ENCODE results near the gene TRIM37. TPM values are rescaled to one million over a fixed set of nuclear protein-coding genes. Genes with fewer than 3 reads are reported as not detected.

The TRIM37 gene
- total and polyA plus RNA-seq, 2 donors (not counting 1 experiment from before 2014, with no cell fraction given), result 5.1 to 28.3 TPM

DNA sequence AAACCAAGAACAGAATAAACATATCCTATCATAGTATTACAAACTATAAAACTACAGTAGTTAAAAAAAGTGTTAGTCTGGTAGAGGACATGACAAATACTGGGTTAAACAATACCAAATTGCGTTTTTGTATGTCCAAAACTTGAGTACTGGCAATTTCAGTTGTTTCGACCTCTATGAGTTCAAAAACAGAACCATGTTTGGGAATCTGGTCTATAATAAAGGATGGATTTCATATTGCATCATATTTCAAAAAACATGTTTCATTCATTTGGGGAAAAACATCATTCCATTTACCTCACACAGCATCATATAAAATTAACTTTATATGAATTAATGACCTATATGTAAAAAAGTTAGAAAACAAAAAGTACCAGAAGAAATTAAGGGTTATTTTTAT, 81.8 kb downstream of the TRIM37 start:
- Mint-ChIP-seq H3K4me3 (no peak overlapping the region), H3K27me3 (no peaks in the 10 kb centered on the region), H3K9me3 (ENCODE audit: insufficient read depth) (no peaks in the 10 kb centered on the region), H3K27ac (no peak overlapping the region), H3K4me1 (peaks cover 4% of the 10 kb centered on the region)
- no peak overlapping the region for H3K4me3 ChIP-seq (ENCODE audit: control extremely low read depth in 1 of 5, extremely low read depth in 1 of 5, insufficient read depth in 1 of 5, low read depth in 2 of 5, low read length in 4 of 5)
- intact Hi-C loops (cut with micrococcal nuclease), result no loop called here
- CTCF ChIA-PET, result no interaction called here
- no peaks in the 10 kb centered on the region for H3K27me3 ChIP-seq (replicated peaks in 1 of 4; ENCODE audit: control extremely low read depth in 1 of 4, control insufficient read depth in 3 of 4, insufficient read depth in 4 of 4, low read length in 3 of 4)
- no peak overlapping the region for H3K4me2 ChIP-seq (replicated peaks; ENCODE audit: low read depth, low read length, poor library complexity, severe bottlenecking)
- H3K27ac ChIP-seq (ENCODE audit: low read length in 2 of 2), result no peak overlapping the region
- TF ChIP-seq, protein P1, sequence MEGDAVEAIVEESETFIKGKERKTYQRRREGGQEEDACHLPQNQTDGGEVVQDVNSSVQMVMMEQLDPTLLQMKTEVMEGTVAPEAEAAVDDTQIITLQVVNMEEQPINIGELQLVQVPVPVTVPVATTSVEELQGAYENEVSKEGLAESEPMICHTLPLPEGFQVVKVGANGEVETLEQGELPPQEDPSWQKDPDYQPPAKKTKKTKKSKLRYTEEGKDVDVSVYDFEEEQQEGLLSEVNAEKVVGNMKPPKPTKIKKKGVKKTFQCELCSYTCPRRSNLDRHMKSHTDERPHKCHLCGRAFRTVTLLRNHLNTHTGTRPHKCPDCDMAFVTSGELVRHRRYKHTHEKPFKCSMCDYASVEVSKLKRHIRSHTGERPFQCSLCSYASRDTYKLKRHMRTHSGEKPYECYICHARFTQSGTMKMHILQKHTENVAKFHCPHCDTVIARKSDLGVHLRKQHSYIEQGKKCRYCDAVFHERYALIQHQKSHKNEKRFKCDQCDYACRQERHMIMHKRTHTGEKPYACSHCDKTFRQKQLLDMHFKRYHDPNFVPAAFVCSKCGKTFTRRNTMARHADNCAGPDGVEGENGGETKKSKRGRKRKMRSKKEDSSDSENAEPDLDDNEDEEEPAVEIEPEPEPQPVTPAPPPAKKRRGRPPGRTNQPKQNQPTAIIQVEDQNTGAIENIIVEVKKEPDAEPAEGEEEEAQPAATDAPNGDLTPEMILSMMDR (IDR thresholded peaks at IDR 0.05), result no peak
- TF ChIP-seq EZH2 (IDR thresholded peaks at IDR 0.05; ENCODE audit: borderline replicate concordance, insufficient read depth, low read depth, low read length, poor library complexity, severe bottlenecking), result no peak
- H3K9ac ChIP-seq (ENCODE audit: low read length), result no peak overlapping the region
- no CpG with 5 or more reads among the region's 2 CpGs for WGBS (ENCODE audit: insufficient coverage)
- DNase-seq (no peak), ATAC-seq (ENCODE audit: low read depth) (no peak)
- no peaks in the 10 kb centered on the region for H4K20me1 ChIP-seq (ENCODE audit: control insufficient read depth, insufficient read depth, low read length, poor library complexity, severe bottlenecking)
- H2AFZ ChIP-seq (ENCODE audit: insufficient read depth, low read depth, low read length, poor library complexity, severe bottlenecking), result no peak overlapping the region
- POLR2A ChIA-PET, result no interaction called here
- H3K79me2 ChIP-seq (ENCODE audit: control insufficient read depth, insufficient read depth, low read length), result no peaks in the 10 kb centered on the region
- no peaks in the 10 kb centered on the region for H3K4me1 ChIP-seq (ENCODE audit: control insufficient read depth in 2 of 2, insufficient read depth in 2 of 2, low read length in 2 of 2)
- H3K36me3 ChIP-seq (replicated peaks in 1 of 2; ENCODE audit: control extremely low read depth in 1 of 2, control insufficient read depth in 1 of 2, extremely low read depth in 1 of 2, insufficient read depth in 2 of 2, low read length in 1 of 2), result peaks cover 1 to 16% of the 10 kb centered on the region in 2 experiments
- H3K9me3 ChIP-seq (ENCODE audit: control extremely low read depth in 1 of 3, control insufficient read depth in 2 of 3, insufficient read depth in 1 of 3, low read length in 2 of 3), result peaks cover 0 to 4% (median 0%) of the 10 kb centered on the region in 3 donors

DNA sequence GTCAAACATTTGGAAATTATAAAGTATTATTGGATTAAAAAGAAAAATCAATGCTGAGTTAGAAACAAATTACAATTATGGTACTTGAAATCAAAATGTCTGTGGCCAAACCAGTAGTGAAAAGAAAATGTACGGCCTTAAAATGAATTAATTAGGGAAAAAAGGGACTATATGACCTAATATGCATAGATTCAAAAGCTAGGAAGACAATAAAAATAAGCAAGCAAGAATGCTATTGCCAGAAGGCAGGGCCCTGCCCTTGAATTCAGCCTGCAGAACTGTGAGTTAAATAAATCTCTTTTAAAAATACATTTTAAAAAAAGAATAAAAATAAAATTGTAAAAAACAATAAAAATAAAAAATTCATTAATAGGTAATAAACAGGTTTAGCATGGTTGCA, 88.7 kb downstream of the TRIM37 start:
- no peak overlapping the region for H3K4me3 Mint-ChIP-seq
- no peaks in the 10 kb centered on the region for H3K4me1 Mint-ChIP-seq
- H3K27ac ChIP-seq (ENCODE audit: low read length in 2 of 2), result no peak overlapping the region
- H3K79me2 ChIP-seq (ENCODE audit: control insufficient read depth, insufficient read depth, low read length), result no peaks in the 10 kb centered on the region
- no peak for DNase-seq
- no peak for ATAC-seq (ENCODE audit: low read depth)
- peaks cover 0 to 12% of the 10 kb centered on the region in 2 experiments for H3K36me3 ChIP-seq (replicated peaks in 1 of 2; ENCODE audit: control extremely low read depth in 1 of 2, control insufficient read depth in 1 of 2, extremely low read depth in 1 of 2, insufficient read depth in 2 of 2, low read length in 1 of 2)
- intact Hi-C loops (cut with micrococcal nuclease), result no loop called here
- H3K4me2 ChIP-seq (replicated peaks; ENCODE audit: low read depth, low read length, poor library complexity, severe bottlenecking), result no peak overlapping the region
- no peak overlapping the region for H2AFZ ChIP-seq (ENCODE audit: insufficient read depth, low read depth, low read length, poor library complexity, severe bottlenecking)
- H3K27me3 Mint-ChIP-seq, result no peaks in the 10 kb centered on the region
- no CpG with 5 or more reads among the region's 1 CpG for WGBS (ENCODE audit: insufficient coverage)
- ChIA-PET CTCF (no interaction called here), POLR2A (interaction anchor here (0.6 kb wide), 1 partner anchor 28 kb away, joined by 8 read pairs; no protein-coding TSS in a partner anchor)
- no peaks in the 10 kb centered on the region for H3K4me1 ChIP-seq (ENCODE audit: control insufficient read depth in 2 of 2, insufficient read depth in 2 of 2, low read length in 2 of 2)
- TF ChIP-seq, protein P1 (IDR thresholded peaks at IDR 0.05), result no peak
- TF ChIP-seq EZH2 (IDR thresholded peaks at IDR 0.05; ENCODE audit: borderline replicate concordance, insufficient read depth, low read depth, low read length, poor library complexity, severe bottlenecking), result no peak
- no peaks in the 10 kb centered on the region for H3K9me3 Mint-ChIP-seq (ENCODE audit: insufficient read depth)
- no peaks in the 10 kb centered on the region for H4K20me1 ChIP-seq (ENCODE audit: control insufficient read depth, insufficient read depth, low read length, poor library complexity, severe bottlenecking)
- H3K27me3 ChIP-seq (replicated peaks in 1 of 4; ENCODE audit: control extremely low read depth in 1 of 4, control insufficient read depth in 3 of 4, insufficient read depth in 4 of 4, low read length in 3 of 4), result no peaks in the 10 kb centered on the region
- H3K27ac Mint-ChIP-seq, result no peak overlapping the region
- peaks cover 0 to 4% (median 0%) of the 10 kb centered on the region in 3 donors for H3K9me3 ChIP-seq (ENCODE audit: control extremely low read depth in 1 of 3, control insufficient read depth in 2 of 3, insufficient read depth in 1 of 3, low read length in 2 of 3)
- H3K9ac ChIP-seq (ENCODE audit: low read length), result no peak overlapping the region
- no peak overlapping the region for H3K4me3 ChIP-seq (ENCODE audit: control extremely low read depth in 1 of 5, extremely low read depth in 1 of 5, insufficient read depth in 1 of 5, low read depth in 2 of 5, low read length in 4 of 5)

Data from B cell (primary cell).